OCI-LY1 (cell line): ENCODE results near the gene GFRA4.

Source experiments
- H2AFZ ChIP-seq: fragments of 200-600 bp; sonication (generic), shearing (Covaris generic); 2 replicates; pipeline ENCODE4 v1.6.0; 2014; ENCODE audit warnings: antibody characterized with exemption, mild to moderate bottlenecking, low read length
- H3F3A ChIP-seq: fragments of 200-600 bp; sonication (generic), shearing (Covaris generic); 2 replicates; pipeline ENCODE4 v1.6.0; 2014; ENCODE audit warnings: mild to moderate bottlenecking, antibody characterized with exemption, low read length, moderate library complexity; ENCODE audit not compliant: insufficient read depth
- H3K27ac ChIP-seq: fragments of 200-600 bp; sonication (generic); 2 replicates; pipeline ENCODE4 v1.5.1; 2014; ENCODE audit warnings: low read length, mixed run types, mild to moderate bottlenecking, low read depth; ENCODE audit not compliant: poor library complexity, severe bottlenecking
- H3K27me3 ChIP-seq: fragments of 200-600 bp; sonication (generic); 2 replicates; pipeline ENCODE4 v1.6.0; 2014; ENCODE audit warnings: antibody characterized with exemption, mild to moderate bottlenecking, low read length, moderate library complexity; ENCODE audit not compliant: insufficient read depth
- H3K36me3 ChIP-seq: fragments of 200-600 bp; sonication (generic); 2 replicates; pipeline ENCODE4 v1.6.1; 2014; ENCODE audit warnings: mild to moderate bottlenecking, antibody characterized with exemption, low read length, moderate library complexity, mixed read lengths; ENCODE audit not compliant: insufficient read depth
- H3K4me1 ChIP-seq: fragments of 200-600 bp; sonication (generic); 2 replicates; pipeline ENCODE4 v1.5.1; 2014; ENCODE audit warnings: mild to moderate bottlenecking, low read length, moderate library complexity; ENCODE audit not compliant: insufficient read depth, severe bottlenecking
- H3K4me2 ChIP-seq: fragments of 200-600 bp; sonication (generic), shearing (Covaris generic); 2 replicates; pipeline ENCODE4 v1.6.1; 2014; ENCODE audit warnings: low read length
- H3K4me3 ChIP-seq: fragments of 200-600 bp; sonication (generic); 2 replicates; pipeline ENCODE4 v1.5.1; 2014; ENCODE audit warnings: low read length, low read depth, mild to moderate bottlenecking, mixed read lengths; ENCODE audit not compliant: poor library complexity, severe bottlenecking
- H3K79me2 ChIP-seq: fragments of 200-600 bp; shearing (Covaris generic); 2 replicates; pipeline ENCODE4 v1.6.1; 2016; ENCODE audit warnings: mixed run types, low read length, mixed read lengths; ENCODE audit not compliant: insufficient read depth
- H3K9ac ChIP-seq: fragments of 200-600 bp; sonication (generic), shearing (Covaris generic); 2 replicates; pipeline ENCODE4 v1.6.1; 2014; ENCODE audit warnings: mild to moderate bottlenecking, low read length, mixed read lengths
- H3K9me2 ChIP-seq: fragments of 200-600 bp; sonication (generic), shearing (Covaris generic); 2 replicates; pipeline ENCODE4 v1.6.1; 2014; ENCODE audit warnings: low read depth, mild to moderate bottlenecking, low read length, mixed read lengths
- H3K9me3 ChIP-seq: fragments of 200-600 bp; shearing (Covaris generic); 2 replicates; pipeline ENCODE4 v1.6.1; 2014; ENCODE audit warnings: low read length, mixed read lengths
- H4K20me1 ChIP-seq: fragments of 200-600 bp; sonication (generic), shearing (Covaris generic); 2 replicates; pipeline ENCODE4 v1.6.0; 2016; ENCODE audit warnings: mild to moderate bottlenecking, low read length; ENCODE audit not compliant: insufficient read depth
- CTCF ChIP-seq: fragments of 200-600 bp; sonication (generic), shearing (Covaris generic); IDR thresholded peaks from 2 replicates; pipeline ENCODE4 v1.5.1; 2017; ENCODE audit warnings: mild to moderate bottlenecking, antibody characterized with exemption, low read length, moderate library complexity, mixed read lengths
- EZH2 ChIP-seq: fragments of 200-600 bp; sonication (generic), shearing (Covaris generic); IDR thresholded peaks from 2 replicates; pipeline ENCODE4 v1.8.0; 2017; ENCODE audit warnings: borderline replicate concordance, mixed run types, mild to moderate bottlenecking, antibody characterized with exemption, low read length, moderate library complexity, mixed read lengths

Gene GFRA4

GRCh38 chr20:3661814-3662665 is 1.2 kb downstream of the GFRA4 start:
- Histone ChIP-seq H3K79me2 (no peaks in the 10 kb centered on the region), H3K9me3 (no peaks in the 10 kb centered on the region), H2AFZ (no peak overlapping the region), H3K36me3 (no peaks in the 10 kb centered on the region), H3K9me2 (no peaks in the 10 kb centered on the region), H3K4me2 (no peak overlapping the region), H3K9ac (no peak overlapping the region), H3K4me1 (no peaks in the 10 kb centered on the region), H3K27me3 (0 out of 2 replicates have a peak, but pooled peaks cover 4% of the 10 kb centered on the region), H3F3A (no peaks in the 10 kb centered on the region), H3K27ac (no peak overlapping the region), H4K20me1 (no peaks in the 10 kb centered on the region), H3K4me3 (no peak overlapping the region)
- TF ChIP-seq CTCF (no peak), EZH2 (no peak)

DNA sequence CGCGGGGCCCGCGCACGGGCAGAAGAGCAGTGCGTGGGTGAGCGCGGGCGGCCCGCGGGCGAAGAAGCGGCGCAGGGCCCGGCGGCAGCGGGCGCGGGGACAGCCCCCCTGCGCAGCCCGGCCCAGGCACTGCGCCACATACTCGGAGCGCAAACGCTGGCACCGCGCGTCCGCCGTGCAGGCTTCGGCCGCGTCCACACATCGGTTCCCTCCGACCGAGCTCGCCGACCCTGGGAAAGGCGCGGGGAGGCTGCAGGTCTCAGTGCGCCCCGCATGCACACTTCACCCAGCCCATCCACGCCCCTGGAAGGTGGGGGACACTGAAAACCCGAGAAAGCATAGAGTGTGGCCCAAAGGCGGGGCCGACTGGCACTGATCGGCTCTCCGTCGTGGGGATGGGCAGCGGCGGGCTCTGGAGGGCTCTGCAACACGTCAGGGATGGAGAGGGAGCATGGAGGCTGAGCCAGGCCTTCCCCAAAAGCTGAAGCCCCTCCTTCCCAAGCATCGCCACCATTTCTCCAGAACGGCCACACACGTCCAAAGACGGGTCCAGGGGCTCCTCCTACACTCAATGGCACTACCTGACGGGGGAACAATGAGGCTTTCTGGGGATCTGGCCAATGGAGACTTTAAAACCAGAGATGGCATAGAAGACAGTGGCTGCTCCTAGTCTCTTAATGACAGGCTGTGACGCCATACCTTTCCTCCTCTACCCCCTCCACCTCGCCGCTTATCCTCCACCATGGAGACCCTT is 2.0 kb downstream of the GFRA4 start:
- H3K36me3 ChIP-seq = no peaks in the 10 kb centered on the region
- H3K27me3 ChIP-seq = 0 out of 2 replicates have a peak, but pooled peaks cover 3% of the 10 kb centered on the region
- no peaks in the 10 kb centered on the region for H3K4me1 ChIP-seq
- no peak overlapping the region for H3K9ac ChIP-seq
- no peaks in the 10 kb centered on the region for H3F3A ChIP-seq
- H3K9me2 ChIP-seq = no peaks in the 10 kb centered on the region
- H3K27ac ChIP-seq = no peak overlapping the region
- H3K4me3 ChIP-seq = no peak overlapping the region
- H4K20me1 ChIP-seq = no peaks in the 10 kb centered on the region
- no peaks in the 10 kb centered on the region for H3K9me3 ChIP-seq
- no peak for TF ChIP-seq CTCF
- TF ChIP-seq EZH2 = no peak
- no peaks in the 10 kb centered on the region for H3K79me2 ChIP-seq
- no peak overlapping the region for H2AFZ ChIP-seq
- H3K4me2 ChIP-seq = no peak overlapping the region

DNA sequence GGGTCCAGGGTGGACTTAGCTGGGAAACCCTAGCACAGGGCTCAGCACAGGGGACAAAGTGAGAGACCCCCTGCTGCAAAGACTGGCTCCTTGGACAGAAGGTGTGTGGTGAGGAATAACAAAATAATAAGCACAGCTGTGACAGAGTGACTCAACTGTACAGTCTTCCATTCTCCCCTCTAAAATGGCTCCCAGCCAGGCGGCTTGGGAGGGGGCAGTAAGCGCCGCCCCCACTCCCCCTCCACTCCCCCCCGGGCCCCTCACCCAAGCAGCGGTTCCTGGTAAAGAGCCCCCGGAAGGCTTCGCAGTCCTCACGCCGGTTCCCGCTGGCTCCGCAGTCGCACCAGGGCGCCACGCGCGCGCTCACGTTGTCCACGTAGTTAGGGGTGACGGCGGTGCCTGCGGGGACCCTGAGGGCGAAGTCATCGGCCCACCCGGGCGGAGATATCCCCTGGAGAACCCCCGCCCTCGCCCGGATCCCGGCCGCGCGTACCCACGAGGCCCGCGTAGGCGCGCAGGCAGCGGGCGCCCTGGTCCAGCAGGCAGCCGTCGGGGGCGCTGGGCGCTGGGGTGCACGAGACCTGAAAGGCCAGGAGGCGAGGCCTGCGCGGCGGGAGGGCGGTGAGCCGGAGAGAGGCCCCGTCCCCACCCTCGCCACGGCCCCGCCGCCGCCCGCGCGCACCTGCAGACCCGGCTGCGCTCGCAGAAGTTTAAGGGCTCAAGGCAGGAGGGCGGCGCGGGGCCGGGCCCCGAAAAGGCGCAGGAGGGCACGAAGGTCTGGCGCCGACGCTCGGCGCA is 2.7 kb downstream of the GFRA4 start:
- no peaks in the 10 kb centered on the region for H3K79me2 ChIP-seq
- no peak overlapping the region for H3K4me3 ChIP-seq
- H3K4me2 ChIP-seq = no peak overlapping the region
- 0 out of 2 replicates have a peak, but pooled peaks cover 3% of the 10 kb centered on the region for H3K27me3 ChIP-seq
- H3K4me1 ChIP-seq = no peaks in the 10 kb centered on the region
- no peak overlapping the region for H2AFZ ChIP-seq
- H3K27ac ChIP-seq = no peak overlapping the region
- no peak for TF ChIP-seq CTCF
- no peak for TF ChIP-seq EZH2
- no peak overlapping the region for H3K9ac ChIP-seq
- no peaks in the 10 kb centered on the region for H3K9me3 ChIP-seq
- H3F3A ChIP-seq = no peaks in the 10 kb centered on the region
- no peaks in the 10 kb centered on the region for H3K9me2 ChIP-seq
- no peaks in the 10 kb centered on the region for H3K36me3 ChIP-seq
- no peaks in the 10 kb centered on the region for H4K20me1 ChIP-seq
